GM19463 (cell line): ENCODE results near the gene PLSCR4.

ENCODE experiments used
- ATAC-seq: cut with Tn5 transposase; IDR thresholded peaks from one replicate; pipeline ENCODE4 v1.9.1; 2021; ENCODE audit warnings: mild to moderate bottlenecking, moderate library complexity; ENCODE audit not compliant: unreplicated experiment

The PLSCR4 gene

GRCh38 chr3:146196789-146197188, 54.1 kb downstream of the PLSCR4 start:
- ATAC-seq: no peak

GRCh38 chr3:146195605-146196004, 55.3 kb downstream of the PLSCR4 start:
- ATAC-seq: no peak

- ATAC-seq: no peak
These were observed 55.9 kb downstream of the PLSCR4 start for GRCh38 chr3:146195030-146195429.

GRCh38 chr3:146191051-146191450, 59.9 kb downstream of the PLSCR4 start:
- ATAC-seq: no peak

GRCh38 chr3:146189519-146190173, 61.3 kb downstream of the PLSCR4 start:
- peak; percentile 94 for ATAC-seq

- ATAC-seq: no peak
These were observed 63.5 kb downstream of the PLSCR4 start for GRCh38 chr3:146187334-146187950.

GRCh38 chr3:146184241-146185015, 66.5 kb downstream of the PLSCR4 start:
- no peak for ATAC-seq

GRCh38 chr3:146181216-146181615, 69.7 kb downstream of the PLSCR4 start:
- ATAC-seq: no peak

GRCh38 chr3:146180376-146180775, 70.5 kb downstream of the PLSCR4 start:
- no peak for ATAC-seq

GRCh38 chr3:146178006-146178689, 72.8 kb downstream of the PLSCR4 start:
- no peak for ATAC-seq

GRCh38 chr3:146177519-146177918, 73.4 kb downstream of the PLSCR4 start:
- ATAC-seq: no peak

- ATAC-seq: no peak
These were observed 73.8 kb downstream of the PLSCR4 start for GRCh38 chr3:146177072-146177471.

GRCh38 chr3:146172586-146172985, 78.3 kb downstream of the PLSCR4 start:
- ATAC-seq: no peak

- ATAC-seq: no peak
These were observed 80.3 kb downstream of the PLSCR4 start for GRCh38 chr3:146170591-146170990.

- no peak for ATAC-seq
These were observed 81.0 kb downstream of the PLSCR4 start for GRCh38 chr3:146169891-146170290.

GRCh38 chr3:146166826-146167225, 84.1 kb downstream of the PLSCR4 start:
- ATAC-seq: no peak

- ATAC-seq: no peak
These were observed 84.5 kb downstream of the PLSCR4 start for GRCh38 chr3:146166415-146166821.

- no peak for ATAC-seq
These were observed 85.0 kb downstream of the PLSCR4 start for GRCh38 chr3:146165877-146166276.

- ATAC-seq: no peak
These were observed 85.7 kb downstream of the PLSCR4 start for GRCh38 chr3:146164971-146165769.

- no peak for ATAC-seq
These were observed 86.4 kb downstream of the PLSCR4 start for GRCh38 chr3:146164506-146164905.

- ATAC-seq: no peak
These were observed 86.8 kb downstream of the PLSCR4 start for GRCh38 chr3:146164071-146164470.
